ENCODE data around the gene TMEM266.

Gene TMEM266

DNA sequence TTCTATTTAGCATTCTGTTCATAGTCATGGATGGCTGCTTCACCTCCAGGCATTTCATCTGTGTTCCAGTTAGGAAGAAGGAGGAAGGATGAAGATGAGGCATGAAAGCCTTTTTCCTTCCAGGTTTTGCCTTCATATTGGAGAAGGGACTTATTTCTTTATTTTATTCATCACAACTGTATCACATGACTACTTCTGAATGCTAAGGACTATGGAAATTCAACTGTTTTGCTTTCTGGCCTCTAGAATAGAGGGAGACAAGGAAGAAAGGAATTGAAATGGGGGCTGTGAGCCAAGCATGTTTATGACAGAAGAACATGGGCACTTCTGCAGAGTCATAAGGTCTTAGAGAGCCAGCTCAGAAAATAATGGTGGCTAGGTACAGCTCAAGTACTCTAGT is 10.4 kb downstream of the TMEM266 start:
- DNase-seq, result no peak

DNA sequence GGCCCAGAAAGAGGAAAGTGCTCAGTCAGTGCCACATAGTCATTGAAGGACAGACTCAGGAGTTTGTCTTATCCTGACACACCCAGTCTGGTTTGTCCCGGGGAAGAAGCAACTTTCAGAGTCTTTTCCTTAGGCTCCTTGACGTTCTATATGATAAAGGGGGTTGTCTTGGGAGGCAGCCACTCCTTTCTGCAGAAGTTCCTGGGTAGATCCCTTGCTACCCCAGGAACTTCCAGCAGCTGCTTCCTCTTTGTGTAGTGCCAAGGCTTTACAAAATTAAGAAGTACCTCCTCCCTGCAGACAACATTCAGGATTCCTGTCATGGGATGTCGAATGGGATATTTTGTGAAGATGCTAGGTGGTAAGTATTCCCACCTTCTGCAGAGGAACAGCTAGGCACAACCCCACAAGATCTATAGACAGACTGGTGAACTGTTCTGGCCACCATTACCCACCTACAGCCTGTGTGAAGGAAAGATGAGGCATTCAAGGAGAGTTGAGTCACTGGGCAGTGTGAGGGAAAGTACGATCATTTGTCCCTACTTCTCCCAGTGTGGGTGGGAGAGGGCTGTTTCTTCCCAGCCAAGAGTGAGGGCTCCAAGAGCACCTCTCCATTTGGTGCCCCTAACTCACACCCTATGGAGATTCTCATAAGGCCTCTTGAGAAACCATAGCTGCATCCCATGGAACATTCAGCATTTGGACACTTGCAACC is 11.3 kb downstream of the TMEM266 start:
- no peak for DNase-seq

DNA sequence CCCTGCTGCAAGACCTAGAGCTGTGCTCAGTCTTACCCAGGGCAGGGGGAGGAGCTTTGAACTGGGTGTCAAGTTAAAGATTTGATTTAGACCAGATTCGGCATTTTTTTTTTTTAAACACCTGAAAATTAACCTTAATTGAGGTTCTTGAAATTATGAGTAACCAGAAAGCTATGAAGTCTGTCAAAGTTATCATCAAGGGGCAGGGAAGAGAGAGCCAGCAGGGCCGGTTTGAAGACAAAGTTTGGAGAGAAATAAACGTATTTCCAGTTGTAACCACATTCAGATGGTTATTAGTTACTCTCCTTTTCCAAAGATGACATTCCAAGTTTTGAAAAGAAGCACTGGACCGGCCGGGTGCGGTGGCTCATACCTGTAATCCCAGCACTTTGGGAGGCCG is 12.0 kb downstream of the TMEM266 start:
- no peak for DNase-seq

DNA sequence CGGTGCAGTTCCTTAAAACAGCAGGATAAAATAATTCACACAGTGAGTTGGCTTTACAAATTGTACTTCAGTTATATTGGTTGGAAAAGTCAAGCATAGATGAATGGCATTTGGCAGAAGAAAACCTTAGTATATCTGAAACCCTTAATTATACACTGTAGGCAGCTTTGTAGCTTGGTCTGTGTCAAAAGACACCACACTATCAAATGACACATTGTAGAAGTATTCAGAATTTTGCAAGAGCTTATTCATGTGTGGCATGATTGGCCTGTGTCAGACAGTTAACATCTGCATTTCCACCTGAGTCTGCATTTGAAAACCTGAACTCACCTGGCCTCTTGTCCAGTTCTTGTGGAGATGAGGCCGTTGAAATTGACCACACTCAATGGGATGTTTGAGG is 13.8 kb downstream of the TMEM266 start:
- no peak for DNase-seq

DNA sequence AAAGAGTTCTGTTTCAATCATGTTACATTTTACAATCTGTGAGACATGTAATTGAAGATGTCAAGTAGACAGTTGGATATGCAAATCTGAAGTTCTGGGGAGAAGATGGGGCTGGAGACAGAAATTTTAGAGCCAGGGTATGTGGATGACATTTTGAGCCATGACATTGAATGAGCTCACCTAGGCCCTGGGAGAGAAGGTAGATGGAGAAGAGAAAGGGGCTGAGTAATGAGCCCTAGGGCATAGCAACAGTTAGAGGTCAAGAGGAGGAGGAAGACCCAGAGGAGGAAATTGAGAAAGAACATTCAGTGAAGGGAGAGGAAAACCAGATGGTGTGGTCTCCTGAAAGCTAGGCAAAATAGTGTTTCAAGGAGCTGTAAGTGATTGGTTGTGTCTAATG is 15.3 kb downstream of the TMEM266 start:
- DNase-seq, result no peak

DNA sequence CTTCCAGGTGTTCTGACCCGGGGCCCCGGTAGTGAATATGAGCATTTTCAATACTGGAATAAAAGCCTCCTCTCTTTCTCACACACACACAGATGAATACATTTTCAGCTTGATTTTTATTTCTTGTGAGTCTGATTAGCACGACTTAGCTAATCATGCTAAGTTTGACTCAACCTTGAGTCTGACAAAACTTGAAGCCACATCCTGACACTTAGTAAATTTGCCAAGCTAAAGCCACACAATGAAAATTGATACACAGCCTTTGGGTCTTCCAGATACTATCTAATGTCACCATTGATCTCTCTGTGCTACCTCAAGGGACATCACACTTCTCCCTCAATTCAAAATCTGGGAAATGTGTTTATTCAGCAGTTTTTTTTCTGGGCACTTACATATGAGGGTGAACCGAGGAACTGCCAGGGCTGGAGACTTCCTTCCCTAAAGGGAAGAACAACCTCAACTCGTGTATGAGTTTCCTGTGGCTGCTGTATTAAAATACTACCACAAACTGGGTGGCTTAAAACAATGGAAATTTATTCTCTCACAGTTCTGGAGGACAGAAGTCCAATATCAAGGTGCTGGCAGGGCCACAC is 18.6 kb downstream of the TMEM266 start:
- DNase-seq, result no peak

DNA sequence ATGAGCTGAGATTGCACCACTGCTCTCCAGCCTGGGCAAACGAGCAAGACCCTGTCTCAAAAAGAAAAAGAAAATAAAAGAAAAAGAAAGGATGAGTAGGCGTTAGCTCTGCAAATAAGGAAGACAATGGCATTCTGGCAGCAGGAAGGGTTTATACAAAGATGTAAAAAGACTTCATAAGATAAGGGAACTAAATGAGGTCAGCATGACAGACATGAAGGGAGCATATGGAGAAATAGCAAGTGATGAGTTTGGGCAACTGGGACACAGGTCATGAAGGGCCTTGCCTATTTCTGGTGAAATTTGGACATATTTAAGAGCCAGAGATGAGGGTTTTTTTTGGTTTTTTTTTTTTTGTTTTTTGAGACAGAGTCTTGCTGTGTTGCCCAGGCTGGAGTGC is 24.5 kb downstream of the TMEM266 start:
- no peak for DNase-seq

DNA sequence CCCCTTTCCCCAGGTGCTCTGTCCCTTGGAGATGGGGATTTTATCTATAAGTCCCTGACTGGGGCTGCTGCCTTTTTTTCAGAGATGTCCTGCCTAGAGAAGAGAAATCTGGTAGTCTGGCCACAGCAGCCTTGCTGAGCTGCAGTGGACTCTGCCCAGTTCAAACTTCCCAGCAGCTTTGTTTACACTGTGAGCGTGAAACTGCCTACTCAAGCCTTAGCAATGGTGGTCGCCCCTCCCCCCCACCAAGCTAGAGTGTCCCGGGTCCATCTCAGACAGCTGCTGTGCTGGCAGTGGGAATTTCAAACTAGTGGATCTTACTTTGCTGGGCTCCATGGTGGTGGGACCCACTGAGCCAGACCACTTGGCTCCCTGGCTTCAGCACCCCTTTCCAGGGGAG is 38.9 kb downstream of the TMEM266 start:
- DNase-seq, result peak; percentile 57

DNA sequence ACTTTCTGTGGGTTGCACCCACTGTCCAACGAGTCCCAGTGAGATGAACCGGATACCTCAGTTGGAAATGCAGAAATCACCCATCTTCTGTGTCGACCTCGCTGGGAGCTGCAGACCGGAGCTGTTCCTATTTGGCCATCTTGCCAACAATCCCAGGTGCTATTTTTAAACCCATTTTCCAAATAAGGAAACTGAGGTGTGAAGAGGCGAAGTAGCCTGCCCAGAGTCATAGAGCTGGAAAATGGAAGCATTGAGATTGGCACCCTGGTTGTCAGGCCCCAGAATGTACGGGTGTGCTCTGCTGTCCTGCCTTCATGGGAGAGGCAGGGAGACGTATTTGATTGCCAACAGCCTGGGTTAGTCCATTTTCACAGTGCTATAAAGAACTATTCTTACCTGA is 39.6 kb downstream of the TMEM266 start:
- no peak for DNase-seq

DNA sequence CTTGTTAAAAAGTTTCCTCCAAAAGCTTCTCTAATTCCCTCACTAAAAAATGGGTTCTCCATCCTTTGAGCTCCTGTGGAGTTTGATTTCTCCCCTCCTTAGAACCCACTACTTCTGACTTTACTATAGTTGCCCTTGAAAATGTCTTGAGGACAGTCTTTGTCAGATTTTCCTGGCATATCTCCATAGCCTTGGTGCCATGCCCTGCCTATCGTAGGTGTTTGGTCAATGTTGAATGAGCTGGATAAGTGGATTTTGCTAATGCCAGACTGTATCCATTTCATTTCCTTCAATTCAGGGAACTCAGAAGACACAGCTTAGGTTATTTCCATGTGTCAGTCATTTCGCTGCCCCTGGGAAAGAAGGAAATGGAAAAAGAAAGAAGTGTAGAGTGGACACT is 40.6 kb downstream of the TMEM266 start:
- DNase-seq, result no peak

DNA sequence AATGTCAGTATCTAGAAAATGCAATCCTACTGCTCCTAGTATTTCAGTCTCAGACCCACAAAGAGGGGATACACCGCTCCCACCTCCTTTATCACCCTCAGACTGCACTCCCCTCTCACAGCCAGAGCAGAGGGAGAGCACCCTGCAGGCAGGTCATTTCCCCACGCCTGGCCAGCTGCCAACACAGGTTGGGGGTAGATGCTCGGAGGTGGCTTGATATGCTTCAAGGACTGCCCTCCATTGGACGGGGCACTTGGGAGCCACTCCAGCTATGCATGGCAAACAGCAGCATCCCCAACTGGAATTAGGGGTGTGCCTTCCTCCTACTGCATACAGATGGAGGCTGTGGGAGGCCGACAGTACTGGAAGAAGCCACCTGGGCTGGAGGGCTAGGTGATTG is 41.9 kb downstream of the TMEM266 start:
- no peak for DNase-seq

DNA sequence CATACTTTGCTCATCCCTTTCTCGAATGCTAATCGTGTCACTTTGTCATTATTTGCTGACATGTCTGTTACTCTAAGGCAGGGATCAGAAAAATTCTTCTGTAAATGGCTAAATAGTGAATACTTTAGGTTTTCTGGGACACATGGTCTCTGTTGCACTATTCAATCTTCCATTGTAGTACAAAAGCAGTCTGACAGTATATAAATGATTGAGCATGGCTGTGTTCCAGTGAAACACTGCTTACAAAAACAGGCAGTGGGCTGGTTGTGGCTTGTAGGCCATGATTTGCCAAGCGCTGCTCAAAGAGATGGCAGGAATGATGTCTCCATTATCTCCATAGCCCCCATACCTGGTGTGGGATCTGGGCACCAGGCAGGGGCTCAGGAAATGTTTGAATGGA is 45.6 kb downstream of the TMEM266 start:
- no peak for DNase-seq

DNA sequence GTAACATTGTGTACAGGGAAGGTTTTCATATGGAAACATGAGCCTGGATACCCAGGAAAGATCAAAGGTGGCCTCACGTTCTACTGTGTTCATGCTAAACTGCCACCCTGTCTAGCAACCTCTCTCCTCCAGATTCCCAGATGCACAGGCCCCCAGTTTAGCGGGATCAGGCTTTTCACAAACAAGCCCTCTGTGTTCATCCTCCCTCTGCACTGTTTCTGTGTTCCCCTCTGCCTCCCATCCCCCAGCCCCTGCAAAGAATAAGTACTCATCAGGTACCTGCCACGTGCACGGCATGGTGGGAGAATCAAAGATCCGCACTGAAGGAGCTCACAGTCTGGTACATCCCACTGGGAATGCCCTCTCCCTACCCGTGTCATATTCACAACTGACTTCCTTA is 46.1 kb downstream of the TMEM266 start:
- DNase-seq, result no peak

DNA sequence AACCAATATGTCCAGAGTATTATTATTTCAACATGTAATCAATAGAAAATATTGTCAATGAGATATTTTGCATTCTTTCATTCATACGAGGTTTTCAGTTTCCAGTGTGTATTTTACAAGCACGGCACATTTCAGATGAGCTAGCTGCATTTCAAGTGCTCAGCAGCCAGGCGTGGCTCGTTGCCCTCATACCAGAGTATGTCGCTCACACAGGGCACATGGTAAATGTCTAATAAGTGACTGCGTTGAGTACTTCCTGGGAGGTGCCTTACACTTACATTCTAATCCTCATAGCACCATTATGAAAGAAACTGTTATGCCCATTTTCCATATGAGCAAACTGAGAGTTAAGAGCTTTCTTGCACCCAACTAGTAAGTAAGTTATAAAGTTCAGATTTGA is 47.4 kb downstream of the TMEM266 start:
- peak; percentile 65 for DNase-seq

DNA sequence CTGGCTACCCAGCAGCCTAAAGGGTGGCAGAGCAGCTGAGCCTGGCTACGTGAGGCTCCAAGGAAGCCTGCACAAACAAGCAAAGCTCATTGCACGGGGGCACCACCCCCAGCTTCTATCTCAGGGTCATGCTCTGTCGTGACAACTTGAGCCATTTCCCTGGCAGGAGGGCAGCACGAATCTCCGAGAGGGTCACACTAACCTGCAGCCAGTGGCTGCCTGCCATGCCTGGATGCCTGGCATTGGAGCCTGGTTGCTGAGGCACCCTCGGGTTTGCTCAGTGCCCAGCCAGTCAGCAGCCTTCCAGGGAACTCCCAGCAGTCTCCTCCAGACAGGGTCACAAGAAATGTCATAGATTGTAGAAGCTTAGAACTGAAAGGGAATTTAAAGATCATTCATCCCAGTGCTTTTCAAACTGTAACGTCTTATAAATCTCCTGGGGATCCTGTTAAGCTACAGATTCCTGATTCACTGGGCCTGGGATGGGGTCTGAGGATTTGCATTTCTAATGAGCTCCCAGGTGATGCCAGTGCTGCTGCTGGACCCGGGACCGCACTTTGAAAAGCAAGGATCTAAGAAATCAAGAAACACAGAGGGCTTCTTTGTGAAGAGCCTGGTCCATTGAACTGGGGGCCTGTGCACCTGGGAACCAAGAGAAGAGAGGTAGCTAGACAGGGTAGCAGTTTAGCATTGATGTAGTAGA is 48.4 kb downstream of the TMEM266 start:
- no peak for DNase-seq

DNA sequence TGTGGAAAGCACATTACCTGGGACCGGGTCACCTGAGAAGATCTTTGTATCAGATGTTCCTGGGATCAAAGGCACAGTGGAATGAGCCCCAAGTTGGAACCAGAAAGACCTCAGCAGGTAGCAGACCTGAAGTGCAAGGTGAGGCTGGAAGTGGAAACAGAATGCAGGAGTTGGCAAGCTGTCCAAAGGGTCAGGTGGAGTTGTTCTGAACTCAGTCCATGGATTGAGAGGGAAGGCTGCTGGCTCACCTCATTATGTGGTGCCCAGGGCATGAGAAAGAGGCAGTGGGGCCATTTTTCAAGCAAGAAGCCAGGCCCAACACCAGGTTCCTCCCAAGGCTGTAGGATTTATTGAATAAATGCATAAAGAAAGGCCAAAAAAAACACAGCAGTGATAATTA is 49.3 kb downstream of the TMEM266 start:
- no peak for DNase-seq

DNA sequence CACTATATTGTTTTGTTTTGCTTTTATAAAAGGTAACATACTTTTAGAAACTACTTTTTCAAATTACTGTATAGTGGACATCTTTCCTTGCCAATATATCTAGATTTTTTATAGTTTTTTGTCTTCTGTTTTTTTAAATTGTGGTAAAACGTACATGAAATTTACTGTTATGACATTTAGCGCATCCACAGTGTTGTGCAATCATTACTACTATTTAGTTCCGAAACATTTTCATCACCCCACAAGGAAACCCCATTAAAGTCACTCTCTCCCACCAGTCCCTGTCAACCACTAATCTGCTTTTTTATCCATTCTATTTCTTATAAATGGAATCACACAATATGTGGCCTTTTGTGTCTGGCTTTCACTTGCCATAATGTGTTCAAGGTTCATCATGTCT is 54.8 kb downstream of the TMEM266 start:
- DNase-seq, result no peak

DNA sequence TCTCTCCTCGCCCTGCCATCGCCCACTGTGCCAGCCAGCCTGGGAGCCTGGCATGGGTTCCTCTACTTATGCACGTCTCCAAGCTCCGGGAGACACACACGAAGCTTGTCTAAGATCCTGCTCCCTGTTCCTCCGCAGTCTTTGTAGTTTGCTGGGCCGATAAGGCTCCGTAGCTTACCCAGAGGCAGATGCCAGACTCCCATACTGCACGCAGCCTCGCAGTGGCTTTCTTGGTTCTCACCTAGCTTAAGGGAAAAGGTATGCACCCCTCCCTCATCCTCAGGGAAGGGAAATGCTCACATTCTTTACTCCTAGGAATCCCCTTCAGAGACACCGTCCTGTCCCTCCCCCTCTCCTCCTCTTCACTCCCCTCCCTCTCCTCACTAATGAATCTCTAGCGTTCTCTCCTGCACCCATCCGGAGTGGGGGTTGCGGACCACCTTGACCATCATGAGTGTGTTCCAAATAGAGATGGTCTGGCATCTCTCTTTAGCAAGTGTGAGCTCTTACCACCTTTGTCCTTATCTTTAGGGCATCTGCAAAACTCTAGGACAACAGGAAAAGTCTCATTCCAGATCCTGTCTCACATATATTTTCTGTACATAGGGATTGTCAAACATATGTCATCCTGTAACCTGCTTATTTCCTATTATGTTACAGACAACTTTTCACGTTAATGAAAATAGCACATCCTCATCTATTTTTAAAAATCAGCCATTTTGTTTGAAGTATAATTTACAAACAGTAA is 56.5 kb downstream of the TMEM266 start:
- peak; percentile 92 for DNase-seq

DNA sequence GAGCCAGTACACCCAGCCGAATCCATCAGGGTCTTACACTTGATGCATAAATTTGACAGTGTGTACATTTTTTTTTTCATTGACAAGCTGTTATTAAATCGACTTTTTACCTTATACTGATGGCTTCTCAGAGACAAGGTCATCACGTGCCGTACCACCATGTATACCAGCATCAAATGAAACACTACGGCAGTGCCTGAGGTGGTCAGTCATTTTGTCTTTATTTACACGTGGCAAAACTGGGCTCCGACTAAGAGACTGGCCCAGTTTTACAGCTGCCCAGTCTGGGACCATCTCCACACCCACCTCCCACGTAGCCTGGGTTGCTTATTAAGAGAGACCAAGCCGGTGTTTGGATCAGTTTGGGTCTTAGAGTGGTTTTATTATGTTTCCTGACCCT is 57.4 kb downstream of the TMEM266 start:
- no peak for DNase-seq

DNA sequence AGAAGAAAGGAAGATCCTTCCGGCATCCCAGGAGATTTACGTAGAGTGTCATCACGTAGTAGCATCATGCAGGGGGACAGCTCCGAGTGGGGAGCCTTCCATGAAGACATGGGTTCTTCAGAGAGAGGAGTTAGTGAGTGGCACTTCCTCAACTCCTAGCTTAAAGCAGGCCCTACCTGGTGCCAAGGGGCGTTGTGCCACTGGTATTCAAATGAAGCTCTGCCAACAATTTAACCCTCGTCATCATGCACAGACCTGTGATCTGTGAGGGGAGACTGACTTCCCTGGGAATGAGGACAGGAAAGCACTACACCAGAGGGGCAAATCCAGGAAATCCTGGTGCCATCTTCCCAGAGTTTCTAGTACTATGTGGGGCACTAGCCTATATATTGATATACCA is 59.0 kb downstream of the TMEM266 start:
- DNase-seq, result no peak

DNA sequence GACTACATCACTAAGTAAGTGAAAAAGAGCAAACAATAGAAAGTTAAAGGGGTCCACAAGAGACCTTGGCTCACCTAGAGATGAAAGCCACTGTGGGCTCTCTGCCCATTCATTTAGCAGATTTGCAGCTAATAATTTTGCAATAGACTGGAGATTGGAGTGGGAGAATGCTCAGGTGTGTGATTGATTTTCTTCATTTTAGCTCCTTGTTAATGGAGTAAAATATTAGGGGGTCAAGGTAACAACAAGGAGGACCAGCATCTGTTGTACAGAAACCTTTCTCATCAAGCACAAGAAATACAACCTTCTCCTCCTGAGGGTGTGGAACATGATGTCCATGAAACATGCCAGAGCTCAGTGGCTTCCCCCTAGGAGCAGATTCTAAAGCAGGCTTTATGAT is 63.2 kb downstream of the TMEM266 start:
- DNase-seq, result no peak

DNA sequence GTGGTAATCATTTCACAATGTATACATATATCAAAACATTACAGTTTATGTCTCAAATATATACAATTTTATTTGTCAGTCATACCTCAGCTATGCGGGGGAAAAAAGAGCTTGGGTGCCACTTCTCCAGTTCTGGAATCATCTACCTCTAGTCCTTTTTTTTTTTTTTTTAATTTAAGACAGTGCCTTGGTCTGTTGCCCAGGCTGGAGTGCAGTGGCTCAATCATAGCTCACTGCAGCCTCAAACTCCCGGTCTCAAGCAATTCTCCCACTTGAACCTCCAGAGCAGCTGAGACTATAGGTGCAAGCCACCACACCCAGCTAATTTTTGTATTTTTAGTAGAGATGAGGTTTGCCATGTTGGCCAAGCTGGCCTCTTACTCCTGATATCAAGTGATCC is 67.4 kb downstream of the TMEM266 start:
- DNase-seq, result no peak

DNA sequence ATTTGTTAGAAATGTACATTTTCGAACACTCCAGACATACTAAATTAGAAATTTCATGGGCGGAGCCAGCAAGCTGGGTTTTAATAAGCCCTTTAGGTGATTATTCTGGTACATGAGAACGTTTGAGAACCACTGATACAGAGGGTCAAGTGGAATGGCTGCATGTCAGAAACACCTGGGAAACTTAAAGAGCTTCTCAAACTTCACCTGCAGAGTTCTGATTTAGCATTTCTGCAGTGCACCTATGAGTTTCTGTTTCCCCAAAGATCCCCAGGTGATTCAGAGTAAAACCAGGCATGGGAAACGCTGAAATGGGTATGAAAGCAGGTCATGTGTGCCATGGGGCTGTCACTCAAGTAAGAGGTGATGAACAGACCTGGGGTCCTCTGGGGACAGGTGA is 68.1 kb downstream of the TMEM266 start:
- no peak for DNase-seq

DNA sequence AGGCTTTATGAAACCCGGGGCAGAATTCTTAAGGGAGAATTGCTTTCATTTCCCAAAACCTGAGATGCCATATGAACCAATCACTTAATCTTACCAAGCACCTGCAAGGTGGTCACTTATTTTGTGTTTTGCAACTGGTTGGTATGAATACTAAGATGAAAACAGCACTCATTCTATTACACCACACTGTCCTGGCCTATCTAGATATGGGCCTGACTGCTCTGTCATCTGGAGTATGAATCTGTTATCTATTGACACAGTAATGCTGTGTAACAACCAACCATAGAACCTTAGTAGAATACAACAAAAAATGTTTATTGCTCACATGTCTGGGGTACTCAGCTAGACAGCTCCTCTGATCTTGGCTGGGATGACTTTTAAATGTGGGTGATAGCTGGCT is 74.8 kb downstream of the TMEM266 start:
- no peak for DNase-seq

All from islet precursor cell (in vitro differentiated cells).